Mucosa of descending colon (tissue), 3 donors: ENCODE results near the gene ASIC5. TPM values are rescaled to one million over a fixed set of nuclear protein-coding genes. Genes with fewer than 3 reads are reported as not detected.

Experiments used
- ATAC-seq: fragments of 200-7000 bp; cut with Tn5 transposase; one replicate; pipeline ENCODE4 v1.9.1; 2020; ENCODE audit warnings: mild to moderate bottlenecking, moderate library complexity
- DNase-seq, 3 donors: peaks; one replicate each; pipeline ENCODE4 v3.0.0-alpha.2; 2020
- H3K36me3 ChIP-seq: fragments of 200-600 bp; one replicate; pipeline ENCODE4 v1.8.0; 2021; ENCODE audit warnings: low read depth, mild to moderate bottlenecking
- H3K4me1 ChIP-seq: fragments of 200-600 bp; one replicate; pipeline ENCODE4 v1.8.0; 2021; ENCODE audit warnings: low read depth, mild to moderate bottlenecking
- H3K4me3 ChIP-seq: fragments of 200-600 bp; one replicate; pipeline ENCODE4 v1.8.0; 2021; ENCODE audit warnings: mild to moderate bottlenecking
- H3K9me3 ChIP-seq: fragments of 200-600 bp; one replicate; pipeline ENCODE4 v1.8.0; 2021; ENCODE audit warnings: mild to moderate bottlenecking
- intact Hi-C, 2 donors: fragments of 100-400 bp; cut with DNase I in 1 of 2; cut with micrococcal nuclease in 1 of 2; formaldehyde crosslinking; loops; one replicate each; pipeline versions ENCODE4 v1.11.0 to v1.11.1; 2022; cut with DNase I, micrococcal nuclease
- total RNA-seq, 3 donors: library from RNA; stranded (reverse); fragmentation: NEBNext Ultra II Directional in 2 of 3; extraction: Animal tissue kit (Norgen Biotek cat#: 25700) in 2 of 3; gene quantifications; one replicate each; pipeline versions ENCODE4 v1.2.1 to v1.2.4, GENCODE V29; 2021 to 2023
- TF ChIP-seq, protein P1 (sequence below): fragments of 200-600 bp; IDR thresholded peaks from one replicate; pipeline ENCODE4 v1.8.0; 2022; ENCODE audit warnings: antibody characterized with exemption, mild to moderate bottlenecking
- donor health status: DM: no; HTN: no; CAD: no; lungs with moderate emphysema.
- donor health status: DM: no; HTN: no; CAD: no.
- donor health status: DM: no; HTN: yes; CAD: no.

ASIC5 gene
- total RNA-seq, 3 donors from 2014 or later: not detected

DNA sequence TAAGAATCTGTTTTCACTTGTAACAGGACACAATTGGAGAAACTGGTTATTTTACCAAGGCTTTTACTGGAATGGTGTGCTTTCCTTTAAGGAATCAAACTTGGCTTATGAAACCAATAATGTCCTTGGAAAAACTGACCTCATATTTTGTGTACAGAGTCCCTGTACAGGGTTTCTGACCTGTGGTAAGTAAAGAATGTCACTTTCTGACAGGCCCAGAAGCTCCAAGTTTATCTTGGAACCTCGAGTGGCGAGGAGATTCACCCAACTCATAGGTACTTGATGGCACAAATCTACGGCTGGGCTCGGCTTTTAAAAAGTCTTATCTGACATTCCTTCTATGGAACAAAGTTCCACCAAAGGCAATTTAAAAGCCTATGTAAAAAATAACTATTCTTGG, 17.0 kb downstream of the ASIC5 start:
- H3K9me3 ChIP-seq: peaks cover 9% of the 10 kb centered on the region
- TF ChIP-seq, protein P1, sequence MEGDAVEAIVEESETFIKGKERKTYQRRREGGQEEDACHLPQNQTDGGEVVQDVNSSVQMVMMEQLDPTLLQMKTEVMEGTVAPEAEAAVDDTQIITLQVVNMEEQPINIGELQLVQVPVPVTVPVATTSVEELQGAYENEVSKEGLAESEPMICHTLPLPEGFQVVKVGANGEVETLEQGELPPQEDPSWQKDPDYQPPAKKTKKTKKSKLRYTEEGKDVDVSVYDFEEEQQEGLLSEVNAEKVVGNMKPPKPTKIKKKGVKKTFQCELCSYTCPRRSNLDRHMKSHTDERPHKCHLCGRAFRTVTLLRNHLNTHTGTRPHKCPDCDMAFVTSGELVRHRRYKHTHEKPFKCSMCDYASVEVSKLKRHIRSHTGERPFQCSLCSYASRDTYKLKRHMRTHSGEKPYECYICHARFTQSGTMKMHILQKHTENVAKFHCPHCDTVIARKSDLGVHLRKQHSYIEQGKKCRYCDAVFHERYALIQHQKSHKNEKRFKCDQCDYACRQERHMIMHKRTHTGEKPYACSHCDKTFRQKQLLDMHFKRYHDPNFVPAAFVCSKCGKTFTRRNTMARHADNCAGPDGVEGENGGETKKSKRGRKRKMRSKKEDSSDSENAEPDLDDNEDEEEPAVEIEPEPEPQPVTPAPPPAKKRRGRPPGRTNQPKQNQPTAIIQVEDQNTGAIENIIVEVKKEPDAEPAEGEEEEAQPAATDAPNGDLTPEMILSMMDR: no peak
- ATAC-seq: no peak
- H3K4me1 ChIP-seq: no peaks in the 10 kb centered on the region
- H3K36me3 ChIP-seq: no peaks in the 10 kb centered on the region
- DNase-seq: no peak
- no peak overlapping the region for H3K4me3 ChIP-seq
- intact Hi-C loops: no loop called here

DNA sequence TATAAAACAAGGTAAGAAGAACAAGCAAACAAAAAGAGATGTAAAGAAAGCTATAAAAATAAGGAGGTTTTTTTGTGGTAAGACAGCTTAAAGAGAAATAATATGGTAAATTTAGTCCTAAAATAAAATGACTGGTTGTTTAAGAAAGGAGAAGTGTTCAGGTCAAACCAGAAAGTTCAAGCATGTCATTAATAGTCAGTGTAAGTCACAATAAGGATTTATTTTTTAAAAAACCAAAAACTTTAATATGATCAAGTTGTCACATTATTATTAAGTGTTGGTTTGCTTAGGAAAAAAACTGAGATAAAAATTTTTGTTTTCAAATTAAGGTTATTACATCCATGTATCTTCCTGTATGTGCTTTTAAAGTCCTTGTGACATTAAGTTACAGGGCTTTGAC, 19.1 kb downstream of the ASIC5 start:
- TF ChIP-seq, protein P1: no peak
- ATAC-seq (no peak), DNase-seq (no peak)
- no peaks in the 10 kb centered on the region for H3K4me1 ChIP-seq
- H3K4me3 ChIP-seq: no peak overlapping the region
- peaks cover 9% of the 10 kb centered on the region for H3K9me3 ChIP-seq
- no peaks in the 10 kb centered on the region for H3K36me3 ChIP-seq
- intact Hi-C loops: no loop called here

DNA sequence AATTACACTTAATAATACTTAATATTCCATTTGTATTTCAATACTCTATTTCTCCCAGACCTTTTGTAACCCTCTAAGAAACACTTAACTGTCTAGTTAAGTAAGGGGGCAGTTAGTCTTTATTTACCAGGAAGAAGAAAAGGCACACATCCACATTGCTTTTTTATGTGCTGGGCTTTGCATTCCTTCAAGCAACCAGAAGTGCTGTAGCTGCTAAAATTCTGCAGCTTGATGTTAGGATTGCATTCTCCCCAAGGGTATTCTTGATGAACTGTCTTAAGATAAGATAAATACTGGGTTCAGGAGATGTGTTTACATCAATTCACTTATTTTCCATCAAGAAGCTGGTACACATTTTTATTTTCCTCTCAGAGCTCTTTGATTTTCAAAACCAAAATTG, 24.0 kb downstream of the ASIC5 start:
- ATAC-seq (no peak), DNase-seq (no peak)
- H3K36me3 ChIP-seq: no peaks in the 10 kb centered on the region
- intact Hi-C loops: no loop called here
- no peaks in the 10 kb centered on the region for H3K4me1 ChIP-seq
- no peaks in the 10 kb centered on the region for H3K9me3 ChIP-seq
- TF ChIP-seq, protein P1: no peak
- no peak overlapping the region for H3K4me3 ChIP-seq

DNA sequence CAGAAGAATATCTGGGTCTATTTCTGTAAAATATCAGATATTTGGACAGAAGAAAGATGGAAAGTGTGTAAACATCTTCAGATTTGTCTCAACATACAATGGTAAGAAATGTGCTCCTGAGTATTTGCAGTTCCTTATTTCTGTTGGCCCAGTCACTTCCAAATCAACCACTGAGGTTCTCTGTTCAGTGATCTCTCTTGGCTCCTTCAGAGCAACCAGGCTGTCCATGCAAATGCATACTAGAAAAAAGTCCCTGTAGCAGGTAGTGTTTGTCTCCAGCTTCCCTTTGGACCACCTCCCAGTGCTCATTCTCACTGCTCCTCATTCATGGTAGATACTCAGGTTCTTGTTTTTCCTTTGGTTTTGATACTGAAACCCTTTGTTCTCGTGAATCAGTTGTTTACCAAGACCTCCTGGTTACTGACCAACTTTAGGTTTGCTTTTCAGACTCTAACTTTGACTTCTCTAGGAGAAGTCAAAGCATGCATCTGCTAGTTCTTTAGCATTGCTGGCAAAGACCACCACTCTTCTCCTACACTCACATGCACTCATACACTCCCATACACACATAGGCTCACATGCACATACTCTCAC, 28.8 kb downstream of the ASIC5 start:
- no peaks in the 10 kb centered on the region for H3K9me3 ChIP-seq
- ATAC-seq (no peak), DNase-seq (no peak)
- no peaks in the 10 kb centered on the region for H3K4me1 ChIP-seq
- no peaks in the 10 kb centered on the region for H3K36me3 ChIP-seq
- intact Hi-C loops: no loop called here
- no peak overlapping the region for H3K4me3 ChIP-seq
- TF ChIP-seq, protein P1: no peak

DNA sequence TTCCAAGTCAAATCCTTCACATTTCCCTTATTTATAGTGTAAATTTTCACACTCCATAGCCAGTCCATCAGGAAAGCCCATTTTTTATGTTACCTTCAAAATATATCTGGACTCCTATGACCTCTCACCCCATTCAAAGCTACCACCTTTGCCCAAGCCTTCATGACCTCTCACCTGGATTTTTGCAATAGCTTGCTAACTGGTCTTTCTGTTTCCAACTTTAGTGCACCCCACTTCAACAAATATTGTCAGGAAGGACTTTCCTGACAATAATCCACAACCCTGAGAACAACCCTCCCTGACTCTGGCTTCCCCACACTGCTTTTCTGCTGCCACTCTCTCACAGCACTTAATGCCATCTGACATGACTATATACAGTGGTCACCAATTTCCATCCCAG, 33.4 kb downstream of the ASIC5 start:
- Histone ChIP-seq H3K36me3 (no peaks in the 10 kb centered on the region), H3K9me3 (no peaks in the 10 kb centered on the region), H3K4me3 (no peak overlapping the region), H3K4me1 (no peaks in the 10 kb centered on the region)
- intact Hi-C loops: no loop called here
- TF ChIP-seq, protein P1: no peak
- DNase-seq (no peak), ATAC-seq (no peak)

DNA sequence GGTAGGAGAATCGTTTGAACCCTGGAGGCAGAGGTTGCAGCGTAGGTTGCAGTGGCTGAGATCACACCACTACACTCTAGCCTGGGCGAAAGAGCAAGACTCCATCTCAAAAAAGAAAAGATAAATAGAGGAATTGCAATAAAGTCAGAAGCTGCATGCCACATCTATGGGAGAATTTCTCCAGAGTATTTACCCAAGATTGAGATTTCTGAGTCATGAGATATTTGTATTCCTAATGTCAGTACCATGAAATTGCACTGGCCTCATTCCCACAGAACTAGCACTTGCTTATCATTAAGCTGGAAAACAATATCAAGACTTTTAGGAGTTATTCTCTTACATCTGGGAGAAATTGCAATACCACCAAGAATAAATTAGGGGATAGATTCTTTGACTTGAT, 37.4 kb downstream of the ASIC5 start:
- no peak for DNase-seq
- Histone ChIP-seq H3K4me1 (no peaks in the 10 kb centered on the region), H3K4me3 (no peak overlapping the region), H3K36me3 (no peaks in the 10 kb centered on the region), H3K9me3 (no peaks in the 10 kb centered on the region)
- intact Hi-C loops: no loop called here
- ATAC-seq: no peak
- TF ChIP-seq, protein P1: no peak
